ENCODE results near the gene PUM2. TPM values are rescaled to one million over a fixed set of nuclear protein-coding genes. Genes with fewer than 3 reads are reported as not detected.

Gene PUM2
- total and polyA plus RNA-seq, 2 of the 13 experiments (the other 11 are each of a cell fraction or from before 2014, with no cell fraction given): 69.6 to 69.8 TPM

DNA sequence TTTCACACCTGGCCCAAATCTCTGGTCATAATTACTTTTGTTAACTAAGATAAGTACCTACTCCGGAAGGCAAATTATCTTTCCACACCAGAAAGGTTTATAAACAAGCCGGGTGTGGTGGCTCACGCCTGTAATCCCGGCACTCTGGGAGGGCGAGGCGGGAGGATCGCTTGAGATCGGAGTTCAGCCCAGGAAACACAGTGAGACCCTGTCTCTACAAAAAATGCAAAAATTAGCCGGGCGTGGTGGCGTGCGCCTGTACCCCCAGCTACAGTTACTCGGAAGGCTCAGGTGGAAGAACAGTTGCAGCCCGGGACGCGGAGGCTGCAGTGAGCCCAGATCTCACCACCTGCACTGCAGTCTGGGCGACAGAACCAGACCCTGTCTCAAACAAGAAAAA is 2.1 kb downstream of the PUM2 start (continued):
- TF ChIP-seq, protein P1, sequence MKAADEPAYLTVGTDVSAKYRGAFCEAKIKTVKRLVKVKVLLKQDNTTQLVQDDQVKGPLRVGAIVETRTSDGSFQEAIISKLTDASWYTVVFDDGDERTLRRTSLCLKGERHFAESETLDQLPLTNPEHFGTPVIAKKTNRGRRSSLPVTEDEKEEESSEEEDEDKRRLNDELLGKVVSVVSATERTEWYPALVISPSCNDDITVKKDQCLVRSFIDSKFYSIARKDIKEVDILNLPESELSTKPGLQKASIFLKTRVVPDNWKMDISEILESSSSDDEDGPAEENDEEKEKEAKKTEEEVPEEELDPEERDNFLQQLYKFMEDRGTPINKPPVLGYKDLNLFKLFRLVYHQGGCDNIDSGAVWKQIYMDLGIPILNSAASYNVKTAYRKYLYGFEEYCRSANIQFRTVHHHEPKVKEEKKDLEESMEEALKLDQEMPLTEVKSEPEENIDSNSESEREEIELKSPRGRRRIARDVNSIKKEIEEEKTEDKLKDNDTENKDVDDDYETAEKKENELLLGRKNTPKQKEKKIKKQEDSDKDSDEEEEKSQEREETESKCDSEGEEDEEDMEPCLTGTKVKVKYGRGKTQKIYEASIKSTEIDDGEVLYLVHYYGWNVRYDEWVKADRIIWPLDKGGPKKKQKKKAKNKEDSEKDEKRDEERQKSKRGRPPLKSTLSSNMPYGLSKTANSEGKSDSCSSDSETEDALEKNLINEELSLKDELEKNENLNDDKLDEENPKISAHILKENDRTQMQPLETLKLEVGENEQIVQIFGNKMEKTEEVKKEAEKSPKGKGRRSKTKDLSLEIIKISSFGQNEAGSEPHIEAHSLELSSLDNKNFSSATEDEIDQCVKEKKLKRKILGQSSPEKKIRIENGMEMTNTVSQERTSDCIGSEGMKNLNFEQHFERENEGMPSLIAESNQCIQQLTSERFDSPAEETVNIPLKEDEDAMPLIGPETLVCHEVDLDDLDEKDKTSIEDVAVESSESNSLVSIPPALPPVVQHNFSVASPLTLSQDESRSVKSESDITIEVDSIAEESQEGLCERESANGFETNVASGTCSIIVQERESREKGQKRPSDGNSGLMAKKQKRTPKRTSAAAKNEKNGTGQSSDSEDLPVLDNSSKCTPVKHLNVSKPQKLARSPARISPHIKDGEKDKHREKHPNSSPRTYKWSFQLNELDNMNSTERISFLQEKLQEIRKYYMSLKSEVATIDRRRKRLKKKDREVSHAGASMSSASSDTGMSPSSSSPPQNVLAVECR (CRISPR knock-in tag; IDR thresholded peaks at IDR 0.05; ENCODE audit: borderline replicate concordance): peak; percentile 35; the same call in 1 of the 2 replicates
- TF ChIP-seq ZNF234 (CRISPR knock-in tag; conservative IDR thresholded peaks at IDR 0.05) (no peak), MAFG (CRISPR knock-in tag; IDR thresholded peaks at IDR 0.05) (no peak), ETV5 (CRISPR knock-in tag; IDR thresholded peaks at IDR 0.05; ENCODE audit: borderline replicate concordance) (0 out of 2 replicates have a peak, but pooled peaks have one; percentile 19), RBM22 (optimal IDR thresholded peaks at IDR 0.05; ENCODE audit: low read length) (no peak), KLF15 (CRISPR knock-in tag; IDR thresholded peaks at IDR 0.05; ENCODE audit: borderline replicate concordance) (no peak), ZEB1 (IDR thresholded peaks at IDR 0.05; ENCODE audit: insufficient replicate concordance, low read depth) (peak; percentile 36), ETV6 (CRISPR knock-in tag; conservative IDR thresholded peaks at IDR 0.05) (0 out of 2 replicates have a peak, but pooled peaks have one; percentile 53), ZNF501 (CRISPR knock-in tag; IDR thresholded peaks at IDR 0.05) (0 out of 2 replicates have a peak, but pooled peaks have one; percentile 33), TARDBP (CRISPR knock-in tag; IDR thresholded peaks at IDR 0.05) (no peak), KMT2B (CRISPR knock-in tag; IDR thresholded peaks at IDR 0.05) (peak; percentile 33; the same call in 1 of the 2 replicates), HNF4G (IDR thresholded peaks at IDR 0.05; ENCODE audit: borderline replicate concordance, low read depth, low read length) (no peak), HNF4G (CRISPR knock-in tag; IDR thresholded peaks at IDR 0.05; ENCODE audit: borderline replicate concordance, low read depth) (no peak)
- TF ChIP-seq, protein P2, sequence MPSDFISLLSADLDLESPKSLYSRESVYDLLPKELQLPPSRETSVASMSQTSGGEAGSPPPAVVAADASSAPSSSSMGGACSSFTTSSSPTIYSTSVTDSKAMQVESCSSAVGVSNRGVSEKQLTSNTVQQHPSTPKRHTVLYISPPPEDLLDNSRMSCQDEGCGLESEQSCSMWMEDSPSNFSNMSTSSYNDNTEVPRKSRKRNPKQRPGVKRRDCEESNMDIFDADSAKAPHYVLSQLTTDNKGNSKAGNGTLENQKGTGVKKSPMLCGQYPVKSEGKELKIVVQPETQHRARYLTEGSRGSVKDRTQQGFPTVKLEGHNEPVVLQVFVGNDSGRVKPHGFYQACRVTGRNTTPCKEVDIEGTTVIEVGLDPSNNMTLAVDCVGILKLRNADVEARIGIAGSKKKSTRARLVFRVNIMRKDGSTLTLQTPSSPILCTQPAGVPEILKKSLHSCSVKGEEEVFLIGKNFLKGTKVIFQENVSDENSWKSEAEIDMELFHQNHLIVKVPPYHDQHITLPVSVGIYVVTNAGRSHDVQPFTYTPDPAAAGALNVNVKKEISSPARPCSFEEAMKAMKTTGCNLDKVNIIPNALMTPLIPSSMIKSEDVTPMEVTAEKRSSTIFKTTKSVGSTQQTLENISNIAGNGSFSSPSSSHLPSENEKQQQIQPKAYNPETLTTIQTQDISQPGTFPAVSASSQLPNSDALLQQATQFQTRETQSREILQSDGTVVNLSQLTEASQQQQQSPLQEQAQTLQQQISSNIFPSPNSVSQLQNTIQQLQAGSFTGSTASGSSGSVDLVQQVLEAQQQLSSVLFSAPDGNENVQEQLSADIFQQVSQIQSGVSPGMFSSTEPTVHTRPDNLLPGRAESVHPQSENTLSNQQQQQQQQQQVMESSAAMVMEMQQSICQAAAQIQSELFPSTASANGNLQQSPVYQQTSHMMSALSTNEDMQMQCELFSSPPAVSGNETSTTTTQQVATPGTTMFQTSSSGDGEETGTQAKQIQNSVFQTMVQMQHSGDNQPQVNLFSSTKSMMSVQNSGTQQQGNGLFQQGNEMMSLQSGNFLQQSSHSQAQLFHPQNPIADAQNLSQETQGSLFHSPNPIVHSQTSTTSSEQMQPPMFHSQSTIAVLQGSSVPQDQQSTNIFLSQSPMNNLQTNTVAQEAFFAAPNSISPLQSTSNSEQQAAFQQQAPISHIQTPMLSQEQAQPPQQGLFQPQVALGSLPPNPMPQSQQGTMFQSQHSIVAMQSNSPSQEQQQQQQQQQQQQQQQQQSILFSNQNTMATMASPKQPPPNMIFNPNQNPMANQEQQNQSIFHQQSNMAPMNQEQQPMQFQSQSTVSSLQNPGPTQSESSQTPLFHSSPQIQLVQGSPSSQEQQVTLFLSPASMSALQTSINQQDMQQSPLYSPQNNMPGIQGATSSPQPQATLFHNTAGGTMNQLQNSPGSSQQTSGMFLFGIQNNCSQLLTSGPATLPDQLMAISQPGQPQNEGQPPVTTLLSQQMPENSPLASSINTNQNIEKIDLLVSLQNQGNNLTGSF (CRISPR knock-in tag; IDR thresholded peaks at IDR 0.05): no peak
- TF ChIP-seq, protein P3, sequence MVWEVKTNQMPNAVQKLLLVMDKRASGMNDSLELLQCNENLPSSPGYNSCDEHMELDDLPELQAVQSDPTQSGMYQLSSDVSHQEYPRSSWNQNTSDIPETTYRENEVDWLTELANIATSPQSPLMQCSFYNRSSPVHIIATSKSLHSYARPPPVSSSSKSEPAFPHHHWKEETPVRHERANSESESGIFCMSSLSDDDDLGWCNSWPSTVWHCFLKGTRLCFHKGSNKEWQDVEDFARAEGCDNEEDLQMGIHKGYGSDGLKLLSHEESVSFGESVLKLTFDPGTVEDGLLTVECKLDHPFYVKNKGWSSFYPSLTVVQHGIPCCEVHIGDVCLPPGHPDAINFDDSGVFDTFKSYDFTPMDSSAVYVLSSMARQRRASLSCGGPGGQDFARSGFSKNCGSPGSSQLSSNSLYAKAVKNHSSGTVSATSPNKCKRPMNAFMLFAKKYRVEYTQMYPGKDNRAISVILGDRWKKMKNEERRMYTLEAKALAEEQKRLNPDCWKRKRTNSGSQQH (CRISPR knock-in tag; IDR thresholded peaks at IDR 0.05; ENCODE audit: low read depth): no peak
